ENCODE measurements around the gene PHYHIPL. TPM values are rescaled to one million over a fixed set of nuclear protein-coding genes. Genes with fewer than 3 reads are reported as not detected.

PHYHIPL gene
- total and polyA plus RNA-seq, 2 experiments from 2014 or later: not detected

GRCh38 chr10:59138052-59138451, 38.4 kb upstream of the PHYHIPL start:
- H3K36me3 ChIP-seq (ENCODE audit: low read depth): no peaks in the 10 kb centered on the region
- H3K4me1 ChIP-seq (ENCODE audit: insufficient read depth): no peaks in the 10 kb centered on the region
- no peaks in the 10 kb centered on the region for H3K9me3 ChIP-seq (ENCODE audit: low read depth)
- 87 to 88% methylated on average over 23 of the region's 23 CpGs for WGBS, 2 experiments (ENCODE audit: low coverage in 1 of 2, low lambda C conversion rate in 2 of 2, missing lambda C conversion rate in 2 of 2)
- no peak overlapping the region for H3K27ac ChIP-seq
- H3F3A ChIP-seq (ENCODE audit: insufficient read depth): no peaks in the 10 kb centered on the region
- H3K4me2 ChIP-seq (ENCODE audit: unreplicated experiment): no peak overlapping the region
- H2AFZ ChIP-seq: no peak overlapping the region
- DNase-seq: no peak
- no peak overlapping the region for H3K4me3 ChIP-seq
- H3K9me2 ChIP-seq (ENCODE audit: insufficient read depth): no peaks in the 10 kb centered on the region
- no peaks in the 10 kb centered on the region; the same call in 1 of the 2 replicates for H3K27me3 ChIP-seq (replicated peaks; ENCODE audit: insufficient read depth)
- no peaks in the 10 kb centered on the region for H3K79me2 ChIP-seq (ENCODE audit: insufficient read depth)
- H3K9ac ChIP-seq: no peak overlapping the region
- no peaks in the 10 kb centered on the region for H4K20me1 ChIP-seq (ENCODE audit: insufficient read depth)
- TF ChIP-seq EZH2phosphoT487 (IDR thresholded peaks at IDR 0.05; ENCODE audit: insufficient read depth, low read depth) (no peak), EZH2 (IDR thresholded peaks at IDR 0.05; ENCODE audit: insufficient read depth, poor library complexity, severe bottlenecking) (no peak)
- in situ Hi-C loops (cut with MboI): no loop called here

DNA sequence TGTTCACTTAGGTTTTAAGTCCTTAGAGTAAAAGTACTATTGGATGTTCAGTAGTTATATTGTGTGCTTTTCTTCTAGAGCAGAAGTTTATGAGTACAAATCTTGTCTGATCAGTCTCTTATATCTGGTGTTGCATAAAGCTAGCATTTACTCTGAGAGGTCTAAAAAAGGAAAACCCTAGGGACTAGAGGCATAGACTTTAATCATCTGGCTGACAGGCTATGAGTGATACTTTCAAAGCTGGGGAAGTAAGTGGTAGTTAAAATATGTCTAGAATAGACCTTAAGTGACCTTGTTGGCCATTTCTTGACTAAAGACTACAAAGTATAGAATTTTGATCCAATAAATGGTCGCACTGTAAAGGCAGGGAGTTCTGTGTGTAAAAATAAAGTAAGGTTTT, 32.9 kb upstream of the PHYHIPL start:
- Histone ChIP-seq H3K27me3 (replicated peaks; ENCODE audit: insufficient read depth) (no peaks in the 10 kb centered on the region; the same call in 1 of the 2 replicates), H3K27ac (no peak overlapping the region), H2AFZ (no peak overlapping the region), H3K79me2 (ENCODE audit: insufficient read depth) (no peaks in the 10 kb centered on the region), H4K20me1 (ENCODE audit: insufficient read depth) (no peaks in the 10 kb centered on the region), H3K4me2 (ENCODE audit: unreplicated experiment) (no peak overlapping the region), H3K36me3 (ENCODE audit: low read depth) (no peaks in the 10 kb centered on the region), H3K4me3 (no peak overlapping the region), H3K9ac (no peak overlapping the region), H3K9me3 (ENCODE audit: low read depth) (no peaks in the 10 kb centered on the region), H3K9me2 (ENCODE audit: insufficient read depth) (no peaks in the 10 kb centered on the region), H3K4me1 (ENCODE audit: insufficient read depth) (no peaks in the 10 kb centered on the region), H3F3A (ENCODE audit: insufficient read depth) (no peaks in the 10 kb centered on the region)
- TF ChIP-seq EZH2phosphoT487 (IDR thresholded peaks at IDR 0.05; ENCODE audit: insufficient read depth, low read depth): no peak
- 3 to 6% methylated on average over 1 of the region's 1 CpG for WGBS, 2 experiments (ENCODE audit: low coverage in 1 of 2, low lambda C conversion rate in 2 of 2, missing lambda C conversion rate in 2 of 2)
- in situ Hi-C loops (cut with MboI): no loop called here
- no peak for DNase-seq

- Histone ChIP-seq H3K9ac (no peak overlapping the region), H2AFZ (no peak overlapping the region), H3K27ac (no peak overlapping the region), H3K27me3 (replicated peaks; ENCODE audit: insufficient read depth) (no peaks in the 10 kb centered on the region; the same call in 1 of the 2 replicates), H3K9me3 (ENCODE audit: low read depth) (no peaks in the 10 kb centered on the region), H3K36me3 (ENCODE audit: low read depth) (no peaks in the 10 kb centered on the region), H3K79me2 (ENCODE audit: insufficient read depth) (no peaks in the 10 kb centered on the region), H3K4me2 (ENCODE audit: unreplicated experiment) (no peak overlapping the region), H4K20me1 (ENCODE audit: insufficient read depth) (no peaks in the 10 kb centered on the region), H3F3A (ENCODE audit: insufficient read depth) (no peaks in the 10 kb centered on the region), H3K4me3 (no peak overlapping the region), H3K9me2 (ENCODE audit: insufficient read depth) (no peaks in the 10 kb centered on the region), H3K4me1 (ENCODE audit: insufficient read depth) (no peaks in the 10 kb centered on the region)
- no peak for TF ChIP-seq EZH2phosphoT487 (IDR thresholded peaks at IDR 0.05; ENCODE audit: insufficient read depth, low read depth)
- TF ChIP-seq EZH2 (IDR thresholded peaks at IDR 0.05; ENCODE audit: insufficient read depth, poor library complexity, severe bottlenecking): no peak
- DNase-seq: no peak
- 22 to 23% methylated on average over 2 of the region's 2 CpGs for WGBS, 2 experiments (ENCODE audit: low coverage in 1 of 2, low lambda C conversion rate in 2 of 2, missing lambda C conversion rate in 2 of 2)
- in situ Hi-C loops (cut with MboI): no loop called here
Observed at GRCh38 chr10:59148701-59149100, 27.7 kb upstream of the PHYHIPL start.

GRCh38 chr10:59155556-59155955, 20.9 kb upstream of the PHYHIPL start:
- in situ Hi-C loops (cut with MboI): no loop called here
- 74 to 91% methylated on average over 2 of the region's 2 CpGs for WGBS, 2 experiments (ENCODE audit: low coverage in 1 of 2, low lambda C conversion rate in 2 of 2, missing lambda C conversion rate in 2 of 2)
- H3K4me1 ChIP-seq (ENCODE audit: insufficient read depth): no peaks in the 10 kb centered on the region
- no peak overlapping the region for H3K4me3 ChIP-seq
- no peaks in the 10 kb centered on the region for H3K9me2 ChIP-seq (ENCODE audit: insufficient read depth)
- TF ChIP-seq EZH2 (IDR thresholded peaks at IDR 0.05; ENCODE audit: insufficient read depth, poor library complexity, severe bottlenecking) (no peak), EZH2phosphoT487 (IDR thresholded peaks at IDR 0.05; ENCODE audit: insufficient read depth, low read depth) (no peak)
- H3K36me3 ChIP-seq (ENCODE audit: low read depth): no peaks in the 10 kb centered on the region
- H3K79me2 ChIP-seq (ENCODE audit: insufficient read depth): no peaks in the 10 kb centered on the region
- no peak overlapping the region for H2AFZ ChIP-seq
- no peak overlapping the region for H3K9ac ChIP-seq
- H3K27me3 ChIP-seq (replicated peaks; ENCODE audit: insufficient read depth): no peaks in the 10 kb centered on the region; the same call in 1 of the 2 replicates
- H3K27ac ChIP-seq: no peak overlapping the region
- no peaks in the 10 kb centered on the region for H3K9me3 ChIP-seq (ENCODE audit: low read depth)
- no peaks in the 10 kb centered on the region for H4K20me1 ChIP-seq (ENCODE audit: insufficient read depth)
- no peak for DNase-seq
- H3K4me2 ChIP-seq (ENCODE audit: unreplicated experiment): no peak overlapping the region
- no peaks in the 10 kb centered on the region for H3F3A ChIP-seq (ENCODE audit: insufficient read depth)

DNA sequence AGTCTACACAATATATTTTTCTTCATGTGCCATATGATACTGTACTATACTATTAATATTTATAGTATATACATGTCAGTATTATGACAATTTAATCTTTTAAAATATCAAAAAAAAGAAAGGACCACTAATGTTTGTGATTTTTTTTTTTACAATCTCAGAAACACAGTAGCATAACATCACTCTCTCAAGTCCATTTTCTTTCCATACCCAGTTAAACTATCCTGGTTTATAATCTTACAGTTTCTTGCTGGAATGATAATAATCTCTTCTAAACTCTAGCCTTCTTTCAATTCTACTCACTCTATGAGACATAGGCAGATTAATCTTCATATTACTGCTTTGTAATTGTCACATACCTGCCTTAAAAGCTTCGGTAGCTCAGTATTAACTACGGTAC, 8.9 kb upstream of the PHYHIPL start:
- no peaks in the 10 kb centered on the region for H3K4me1 ChIP-seq (ENCODE audit: insufficient read depth)
- H3K9me2 ChIP-seq (ENCODE audit: insufficient read depth): no peaks in the 10 kb centered on the region
- no peaks in the 10 kb centered on the region for H4K20me1 ChIP-seq (ENCODE audit: insufficient read depth)
- H3K4me3 ChIP-seq: no peak overlapping the region
- no peak overlapping the region for H3K9ac ChIP-seq
- H3K27ac ChIP-seq: no peak overlapping the region
- no peak for DNase-seq
- no peak overlapping the region for H3K4me2 ChIP-seq (ENCODE audit: unreplicated experiment)
- H3K79me2 ChIP-seq (ENCODE audit: insufficient read depth): no peaks in the 10 kb centered on the region
- no peak overlapping the region for H2AFZ ChIP-seq
- 62 to 73% methylated on average over 2 of the region's 2 CpGs for WGBS, 2 experiments (ENCODE audit: low coverage in 1 of 2, low lambda C conversion rate in 2 of 2, missing lambda C conversion rate in 2 of 2)
- no peak for TF ChIP-seq EZH2phosphoT487 (IDR thresholded peaks at IDR 0.05; ENCODE audit: insufficient read depth, low read depth)
- no peak for TF ChIP-seq EZH2 (IDR thresholded peaks at IDR 0.05; ENCODE audit: insufficient read depth, poor library complexity, severe bottlenecking)
- no peaks in the 10 kb centered on the region for H3F3A ChIP-seq (ENCODE audit: insufficient read depth)
- in situ Hi-C loops (cut with MboI): no loop called here
- peaks cover 6% of the 10 kb centered on the region; the same call in 1 of the 2 replicates for H3K27me3 ChIP-seq (replicated peaks; ENCODE audit: insufficient read depth)
- no peaks in the 10 kb centered on the region for H3K9me3 ChIP-seq (ENCODE audit: low read depth)
- H3K36me3 ChIP-seq (ENCODE audit: low read depth): no peaks in the 10 kb centered on the region
